HepG2 (cell line): ENCODE measurements around the gene RANBP2. TPM values are rescaled to one million over a fixed set of nuclear protein-coding genes. Genes with fewer than 3 reads are reported as not detected.

ENCODE experiments used
- ATAC-seq: fragments of 200-7000 bp; cut with Tn5 transposase; 3 replicates; pipeline ENCODE4 v1.9.1; 2020; ENCODE audit warnings: mild to moderate bottlenecking, moderate library complexity
- BruUV-seq: library from RNA; stranded (reverse); fragments of 400-500 nt; replicated peaks from 2 replicates; lab custom pipeline; 2021; lab: Mats Ljungman, UMichigan
- CTCF ChIA-PET: fragments of 300-600 bp; formaldehyde crosslinking; extraction: SDS; loops from one replicate; lab custom pipeline; 2021; ENCODE audit warnings: low total read pairs, inconsistent platforms, low intra/inter-chr PET ratio; lab: Yijun Ruan, JAX
- POLR2A ChIA-PET: fragments of 350-600 bp; sonication (Branson Sonifier 250); formaldehyde crosslinking; loops from one replicate; lab custom pipeline; 2020; ENCODE audit warnings: antibody characterized with exemption, inconsistent platforms; lab: Yijun Ruan, JAX
- DNase-seq: peaks from one replicate; pipeline ENCODE4 v3.0.0-alpha.2; 2015; ENCODE audit warnings: low spot score
- FAIRE-seq: peaks from 3 replicates; lab custom pipeline; 2011; peaks lifted over from hg19 to GRCh38; lab: Jason Lieb, UNC
- H2AFZ ChIP-seq: one replicate; pipeline ENCODE4 v1.6.1; 2011; ENCODE audit warnings: low read length, inconsistent platforms
- H3K27ac ChIP-seq: fragments of 300-600 bp; 3 replicates; pipeline ENCODE4 v1.8.0; 2011; ENCODE audit warnings: mixed run types, mild to moderate bottlenecking, mixed read lengths, low read length, inconsistent platforms; ENCODE audit not compliant: insufficient read depth; ENCODE audit errors: extremely low read length
- H3K27me3 ChIP-seq, 2 experiments: fragments of 200-600 bp in 1 of 2; 2 replicates in 1 of 2; 3 replicates in 1 of 2; pipeline versions ENCODE4 v1.6.0 to v1.8.0; 2011; ENCODE audit warnings: low read length in 2 of 2, mild to moderate bottlenecking in 2 of 2, moderate library complexity in 2 of 2, inconsistent platforms in 1 of 2; ENCODE audit not compliant: insufficient read depth in 2 of 2, control insufficient read depth in 1 of 2
- H3K36me3 ChIP-seq, 2 experiments: fragments of 200-600 bp in 1 of 2; replicated peaks in 1 of 2; 2 replicates in 1 of 2; 3 replicates in 1 of 2; pipeline versions ENCODE4 v1.5.1 to v1.8.0; 2011; ENCODE audit warnings: low read length in 2 of 2, inconsistent platforms in 1 of 2; ENCODE audit not compliant: insufficient read depth in 2 of 2, control insufficient read depth in 1 of 2
- H3K4me1 ChIP-seq: 2 replicates; pipeline ENCODE4 v1.5.1; 2012; ENCODE audit warnings: low read length, inconsistent platforms; ENCODE audit not compliant: insufficient read depth
- H3K4me2 ChIP-seq: 2 replicates; pipeline ENCODE4 v1.6.0; 2011; ENCODE audit warnings: low read depth, low read length, inconsistent platforms
- H3K4me3 ChIP-seq, 3 experiments: fragments of 200-600 bp in 1 of 3; sonication (generic), shearing (Covaris generic) in 1 of 3; replicated peaks in 1 of 3; 2 replicates each; pipeline ENCODE4 v1.5.1; 2011 to 2016; ENCODE audit warnings: low read length in 3 of 3, inconsistent platforms in 2 of 3, low read depth in 2 of 3, mild to moderate bottlenecking in 2 of 3, control low read depth in 1 of 3, mixed read lengths in 1 of 3; ENCODE audit not compliant: insufficient read depth in 1 of 3
- H3K79me2 ChIP-seq: one replicate; pipeline ENCODE4 v1.6.1; 2011; ENCODE audit warnings: low read length, inconsistent platforms; ENCODE audit not compliant: insufficient read depth
- H3K9ac ChIP-seq: 2 replicates; pipeline ENCODE4 v1.6.0; 2011; ENCODE audit warnings: mild to moderate bottlenecking, low read depth, low read length, inconsistent platforms; ENCODE audit not compliant: insufficient read depth
- H3K9me3 ChIP-seq: 2 replicates; pipeline ENCODE4 v1.5.1; 2012; ENCODE audit warnings: mild to moderate bottlenecking, low read length
- H4K20me1 ChIP-seq: 2 replicates; pipeline ENCODE4 v1.6.0; 2011; ENCODE audit warnings: inconsistent platforms, mild to moderate bottlenecking, low read length, moderate library complexity; ENCODE audit not compliant: insufficient read depth
- ATAD3A ChIP-seq: sonication (generic); formaldehyde crosslinking; IDR thresholded peaks from 2 replicates; pipeline ENCODE4 v1.4.0; 2020; ENCODE audit warnings: missing genetic modification reagents
- DMAP1 ChIP-seq: IDR thresholded peaks from 2 replicates; pipeline ENCODE4 v1.6.1; 2016
- HNRNPK ChIP-seq: fragments of 200-400 bp; formaldehyde crosslinking; IDR thresholded peaks from 2 replicates; pipeline ENCODE4 v1.6.1; 2018; ENCODE audit warnings: low read length, low read depth, moderate library complexity, mild to moderate bottlenecking; ENCODE audit not compliant: poor library complexity, severe bottlenecking
- NCOR1 ChIP-seq: fragments of 200-600 bp; sonication (generic); IDR thresholded peaks from 2 replicates; pipeline ENCODE4 v1.7.0; 2017; ENCODE audit warnings: antibody characterized with exemption, low read length, borderline replicate concordance
- NFIC ChIP-seq: IDR thresholded peaks from 2 replicates; pipeline ENCODE4 v1.6.1; 2012; ENCODE audit warnings: mild to moderate bottlenecking, low read length, inconsistent platforms
- NONO ChIP-seq, 2 experiments: fragments of 450-650 bp in 1 of 2; sonication (generic) in 1 of 2; formaldehyde crosslinking in 1 of 2; IDR thresholded peaks in 1 of 2; conservative IDR thresholded peaks in 1 of 2; 2 replicates each; pipeline versions ENCODE4 v1.6.1 to v1.8.0; 2017 to 2022; ENCODE audit warnings: mild to moderate bottlenecking in 1 of 2, missing genetic modification reagents in 1 of 2, moderate library complexity in 1 of 2
- PAXIP1 ChIP-seq: sonication (generic); formaldehyde crosslinking; conservative IDR thresholded peaks from 2 replicates; pipeline ENCODE4 v1.4.0; 2020; ENCODE audit warnings: mild to moderate bottlenecking, missing genetic modification reagents, moderate library complexity
- RCOR2 ChIP-seq: IDR thresholded peaks from 2 replicates; pipeline ENCODE4 v1.6.1; 2016; ENCODE audit warnings: missing biosample characterization, missing genetic modification reagents
- TFAP4 ChIP-seq: sonication (generic); IDR thresholded peaks from 2 replicates; pipeline ENCODE4 v1.6.1; 2016; ENCODE audit warnings: low read depth, borderline replicate concordance
- ZFP1 ChIP-seq: IDR thresholded peaks from 2 replicates; pipeline ENCODE4 v1.6.1; 2016
- ZNF281 ChIP-seq: sonication (generic); formaldehyde crosslinking; IDR thresholded peaks from 2 replicates; pipeline ENCODE4 v1.4.0; 2020; ENCODE audit warnings: missing genetic modification reagents, borderline replicate concordance
- ZNF629 ChIP-seq: sonication (generic); formaldehyde crosslinking; conservative IDR thresholded peaks from 2 replicates; pipeline ENCODE4 v1.5.0; 2020; ENCODE audit warnings: missing genetic modification reagents
- WGBS: methylation state at CpG from one replicate; pipeline ENCODE4 v1.1.6; 2017; ENCODE audit warnings: low lambda C conversion rate; 5-methylcytosine and 5-hydroxymethylcytosine counted together
- in situ Hi-C: cut with HindIII; loops from 2 replicates; pipeline ENCODE4 v1.10.0; 2017; ENCODE audit warnings: low pct_unique_long_range_greater_than_20kb; ENCODE audit not compliant: extremely low pct_ligation_motif_present
- intact Hi-C: fragments of 100-400 bp; cut with micrococcal nuclease; formaldehyde crosslinking; loops from one replicate; pipeline ENCODE4 v1.10.0; 2022; ENCODE audit not compliant: unreplicated experiment
- polyA plus RNA-seq, 8 experiments: library from polyadenylated mRNA; depleted of rRNA in 3 of 8; stranded (reverse) in 7 of 8; unstranded in 1 of 8; fragments of >200 nt; fragmentation: Illumina TruSeq in 4 of 8; extraction: Trizol in 4 of 8; gene quantifications; 2 replicates each; pipeline versions ENCODE4 v1.2.1 to v1.2.3, GENCODE V29; 2011 to 2016; ENCODE audit warnings: low read depth in 4 of 8, missing spikeins in 1 of 8, mixed read lengths in 1 of 8; ENCODE audit not compliant: insufficient read depth in 1 of 8
- total RNA-seq, 5 experiments: library from RNA; depleted of rRNA; stranded (reverse); fragments of >200 nt; fragmentation: Illumina TruSeq; extraction: Trizol; gene quantifications; 2 replicates each; pipeline ENCODE4 v1.2.3, GENCODE V29; 2016; ENCODE audit warnings: low read depth in 1 of 5

RANBP2 gene
- total and polyA plus RNA-seq, 2 of the 13 experiments (the other 11 are each of a cell fraction or from before 2014, with no cell fraction given): 12.2 to 87.0 TPM

- Histone ChIP-seq H3K4me1 (peaks cover 19% of the 10 kb centered on the region), H4K20me1 (no peaks in the 10 kb centered on the region), H3K79me2 (peaks cover 30% of the 10 kb centered on the region), H3K4me3 (no peak overlapping the region), H3K9ac (no peak overlapping the region), H3K27me3 (no peaks in the 10 kb centered on the region), H3K4me2 (peak overlapping the region; percentile 33; the same call in 1 of the 2 replicates), H2AFZ (no peak overlapping the region), H3K27ac (peak overlapping the region; percentile 69), H3K9me3 (peaks cover 34% of the 10 kb centered on the region), H3K36me3 (peaks cover 5 to 63% of the 10 kb centered on the region in 2 experiments)
- ChIA-PET POLR2A (no interaction called here), CTCF (no interaction called here)
- intact Hi-C loops (no loop called here), in situ Hi-C loops (no loop called here)
- BruUV-seq: no TSS peak
- ATAC-seq: peak; percentile 98
- WGBS: 95% methylated on average over 4 of the region's 4 CpGs
- FAIRE-seq: peak; percentile 67
- DNase-seq: peak; percentile 80
- TF ChIP-seq ATAD3A (CRISPR knock-in tag) (no peak), NCOR1 (peak; percentile 86; the same call in 1 of the 2 replicates), ZFP1 (CRISPR knock-in tag) (0 out of 2 replicates have a peak, but pooled peaks have one; percentile 47), ZNF629 (CRISPR knock-in tag) (peak; percentile 94), NONO (IDR thresholded peaks at IDR 0.05) (no peak), NONO (CRISPR knock-in tag; conservative IDR thresholded peaks at IDR 0.05) (no peak), PAXIP1 (CRISPR knock-in tag) (peak; percentile 81), RCOR2 (peak; percentile 51; the same call in 1 of the 2 replicates), NFIC (0 out of 2 replicates have a peak, but pooled peaks have one; percentile 28), DMAP1 (CRISPR knock-in tag) (0 out of 2 replicates have a peak, but pooled peaks have one; percentile 32), TFAP4 (no peak), HNRNPK (peak; percentile 64), ZNF281 (CRISPR knock-in tag) (peak; percentile 52; the same call in 1 of the 2 replicates)
Measured at GRCh38 chr2:108810993-108811957, 92.0 kb downstream of the RANBP2 start.
